Stimulated activated CD8-positive, alpha-beta memory T cell treated with anti-CD3 and anti-CD28 coated beads, Interleukin-7, amount 100 ng/mL, for 1 hour (primary cell): ENCODE measurements around the gene NDUFB2.
"Not testable (repeated sequence)": the region's sequence is repeated elsewhere in the genome, so short reads cannot be mapped to it uniquely, and the experiment has no call there.

ENCODE experiments used
- DNase-seq, 2 donors: peaks; one replicate each; pipeline ENCODE4 v3.0.0-alpha.2; 2020; ENCODE audit warnings: low read depth in 2 of 2

NDUFB2 gene

DNA sequence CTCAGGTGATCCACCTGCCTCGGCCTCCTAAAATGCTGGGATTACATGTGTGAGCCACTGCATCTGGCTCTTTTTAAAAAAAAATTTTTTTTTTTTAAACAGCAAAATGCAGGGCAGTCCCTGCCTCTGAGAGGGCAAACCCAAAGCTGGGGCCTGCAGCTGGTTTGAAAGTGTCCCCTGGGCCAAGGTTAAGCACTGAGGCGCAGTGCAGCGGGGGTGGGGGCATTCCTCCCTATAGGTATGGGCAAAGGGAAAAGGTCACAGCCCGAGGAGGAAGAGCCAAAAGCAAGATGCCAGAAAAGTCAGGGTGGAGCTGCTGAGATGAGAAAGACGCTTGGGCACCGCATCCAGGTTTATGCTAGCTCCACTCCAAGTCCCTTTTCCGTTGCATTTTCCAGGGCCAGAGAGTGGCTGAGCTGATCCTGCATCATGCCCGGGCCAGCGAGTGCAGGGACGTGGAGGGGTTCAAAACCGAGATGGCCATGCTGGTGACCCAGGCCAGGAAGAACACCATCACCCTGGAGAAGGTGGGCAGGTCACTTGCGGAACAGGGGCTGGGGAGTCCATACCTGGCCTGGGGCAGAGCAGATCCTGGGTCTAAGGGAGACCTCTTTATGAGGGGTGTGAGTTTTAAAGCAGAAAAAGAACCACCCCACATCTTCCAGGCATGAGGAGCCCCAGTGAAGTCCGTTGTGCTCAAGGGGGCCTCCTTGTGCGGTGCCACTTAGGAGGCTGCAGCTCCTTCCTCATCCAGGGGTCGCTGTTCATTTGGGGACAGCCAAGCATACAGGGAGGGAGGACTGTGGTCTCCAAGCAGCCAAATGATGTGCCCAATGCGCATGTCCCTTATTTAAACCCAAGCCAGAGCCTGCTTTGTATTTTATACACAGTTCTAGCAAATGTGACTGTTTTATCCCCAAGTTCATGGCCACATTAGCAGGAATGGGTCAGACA, 7.0 kb upstream of the NDUFB2 start:
- no peak for DNase-seq

DNA sequence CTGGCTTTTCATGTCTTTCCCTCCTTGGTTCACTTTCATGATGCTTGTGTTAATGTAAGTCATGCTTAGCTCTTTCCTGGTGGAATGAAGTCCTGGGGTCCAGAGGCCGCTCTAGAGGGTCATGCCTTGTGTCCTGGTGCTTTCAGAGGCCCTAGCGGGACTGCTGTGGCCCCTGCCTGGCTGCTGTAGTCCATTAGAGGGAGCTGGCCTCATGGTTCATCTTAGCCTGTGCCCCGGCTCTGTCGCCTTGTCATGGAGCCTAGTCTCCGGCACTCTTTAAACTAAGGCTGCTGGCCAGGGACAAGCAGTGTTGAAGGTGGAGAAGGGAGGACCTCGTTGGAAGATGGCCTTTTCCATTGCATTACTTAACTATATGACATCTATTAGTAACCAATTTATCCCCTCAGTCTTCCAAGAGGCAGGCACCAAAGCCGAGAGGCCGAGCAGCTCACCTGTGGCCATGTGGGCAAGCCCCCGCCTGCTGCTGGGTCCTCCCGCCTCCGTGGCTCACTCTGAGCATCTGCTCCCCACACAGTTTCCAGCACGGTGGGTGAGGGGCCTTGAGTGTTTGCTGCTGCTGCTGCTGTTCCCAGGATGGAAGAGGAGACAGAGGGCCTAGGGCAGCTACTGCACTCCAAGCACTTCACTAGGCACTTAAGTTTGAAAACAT, 5.0 kb upstream of the NDUFB2 start:
- no peak for DNase-seq

- not testable (repeated sequence) for DNase-seq
These were observed 2.7 kb upstream of the NDUFB2 start for GRCh38 chr7:140693849-140694248.

- no peak for DNase-seq
These were observed 1.9 kb upstream of the NDUFB2 start for GRCh38 chr7:140694592-140694991.

GRCh38 chr7:140695381-140695780, 1.1 kb upstream of the NDUFB2 start:
- no peak for DNase-seq

- DNase-seq = peak; percentile 88 to 91
These were observed 356 bp upstream of the NDUFB2 start for GRCh38 chr7:140696024-140696679.

DNA sequence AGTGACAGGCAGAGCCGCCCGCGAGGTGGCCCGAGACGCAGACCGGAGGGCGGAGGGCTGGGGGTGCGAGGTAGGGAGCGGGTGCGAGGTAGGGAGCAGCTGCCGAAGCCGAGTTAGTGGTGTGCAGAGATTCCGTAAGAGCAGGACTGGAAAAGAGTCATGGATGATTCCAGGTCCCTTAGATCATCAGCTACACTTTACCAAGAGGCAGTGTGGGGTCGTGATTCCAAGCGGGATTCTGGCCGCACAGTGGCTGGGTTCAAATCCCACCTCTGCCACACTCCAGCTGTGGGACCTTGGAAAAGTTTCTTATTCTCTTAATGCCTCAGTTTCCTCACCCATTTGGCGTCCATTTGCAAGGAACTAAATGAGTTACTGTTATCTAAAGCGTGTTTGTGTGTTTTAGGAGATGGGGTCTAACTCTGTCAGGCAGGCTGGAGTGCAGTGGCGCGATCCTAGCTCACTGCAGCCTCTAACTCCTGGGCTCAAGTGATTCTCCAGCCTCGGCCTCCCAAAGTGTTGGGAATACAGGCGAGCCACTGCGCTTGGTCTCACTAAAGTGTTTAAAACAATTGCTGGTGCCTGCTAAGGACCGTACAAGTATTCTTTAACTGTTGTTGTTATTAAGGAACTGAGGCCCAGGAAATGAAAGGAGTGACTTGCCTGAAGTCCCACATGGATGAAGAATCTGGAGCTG, 1.1 kb downstream of the NDUFB2 start:
- no peak for DNase-seq

DNA sequence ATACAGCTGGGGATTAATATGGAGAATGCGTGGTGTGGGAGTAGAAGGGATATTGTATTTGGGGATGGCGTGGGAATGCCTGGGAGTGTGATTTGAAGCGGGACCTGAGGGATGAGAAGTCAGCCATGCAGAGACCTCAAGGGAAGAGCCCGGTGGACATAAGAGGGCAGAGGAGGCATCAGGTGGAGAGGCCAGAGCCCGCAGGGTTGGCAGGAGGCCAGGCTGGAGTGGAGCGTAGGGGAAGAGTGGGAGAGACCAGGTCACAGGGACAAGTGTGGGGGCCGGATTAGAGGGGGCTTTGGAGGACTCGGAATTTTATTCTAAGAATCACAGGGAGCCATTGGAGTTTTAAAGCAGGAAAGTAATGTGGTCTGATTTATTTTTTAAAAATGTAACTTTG, 2.0 kb downstream of the NDUFB2 start:
- no peak for DNase-seq

DNA sequence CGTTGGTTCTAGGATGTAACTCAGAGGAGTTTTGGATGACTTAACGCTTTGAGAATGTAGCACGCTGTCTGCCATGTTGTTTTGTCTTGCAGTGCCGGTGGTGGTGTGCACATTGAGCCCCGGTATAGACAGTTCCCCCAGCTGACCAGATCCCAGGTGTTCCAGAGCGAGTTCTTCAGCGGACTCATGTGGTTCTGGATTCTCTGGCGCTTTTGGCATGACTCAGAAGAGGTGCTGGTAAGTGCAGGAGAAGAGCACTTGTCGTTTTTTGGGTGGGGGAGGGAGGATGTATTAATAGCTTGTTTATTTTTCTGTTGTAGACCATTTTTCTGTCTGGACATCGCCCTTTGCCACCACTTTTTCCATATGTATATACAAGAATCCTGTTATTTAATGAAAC, 6.3 kb downstream of the NDUFB2 start:
- DNase-seq = no peak

GRCh38 chr7:140704205-140704604, 7.7 kb downstream of the NDUFB2 start:
- DNase-seq = no peak

DNA sequence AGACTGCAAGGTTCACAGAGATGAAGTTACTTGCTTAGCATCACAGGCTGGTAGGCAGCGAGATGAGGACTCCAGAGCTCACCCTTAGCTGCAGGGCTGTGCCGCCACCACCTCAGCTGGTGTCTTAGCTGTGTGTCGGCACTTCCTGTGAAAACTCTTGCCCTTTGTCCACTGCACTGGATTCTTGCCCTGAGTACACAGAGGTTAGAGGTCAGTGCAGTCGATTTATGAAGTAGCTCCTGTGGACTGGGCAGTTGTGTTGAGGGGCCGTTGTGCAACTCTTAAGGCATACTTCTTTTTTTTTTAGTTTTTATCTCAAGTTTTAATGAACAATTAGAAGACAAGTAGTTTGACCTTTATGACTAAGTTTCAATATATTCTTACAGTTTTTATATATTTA, 10.6 kb downstream of the NDUFB2 start:
- no peak for DNase-seq

DNA sequence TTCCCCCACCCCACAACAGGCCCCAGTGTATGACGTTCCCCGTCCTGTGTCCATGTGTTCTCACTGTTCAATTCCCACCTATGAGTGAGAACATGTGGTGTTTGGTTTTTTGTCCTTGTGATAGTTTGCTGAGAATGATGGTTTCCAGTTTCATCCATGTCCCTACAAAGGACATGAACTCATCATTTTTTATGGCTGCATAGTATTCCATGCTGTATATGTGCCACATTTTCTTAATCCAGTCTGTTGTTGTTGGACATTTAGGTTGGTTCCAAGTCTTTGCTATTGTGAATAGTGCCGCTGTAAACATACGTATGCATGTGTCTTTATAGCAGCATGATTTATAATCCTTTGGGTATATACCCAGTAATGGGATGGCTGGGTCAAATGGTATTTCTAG, 12.3 kb downstream of the NDUFB2 start:
- DNase-seq = not testable (repeated sequence)

DNA sequence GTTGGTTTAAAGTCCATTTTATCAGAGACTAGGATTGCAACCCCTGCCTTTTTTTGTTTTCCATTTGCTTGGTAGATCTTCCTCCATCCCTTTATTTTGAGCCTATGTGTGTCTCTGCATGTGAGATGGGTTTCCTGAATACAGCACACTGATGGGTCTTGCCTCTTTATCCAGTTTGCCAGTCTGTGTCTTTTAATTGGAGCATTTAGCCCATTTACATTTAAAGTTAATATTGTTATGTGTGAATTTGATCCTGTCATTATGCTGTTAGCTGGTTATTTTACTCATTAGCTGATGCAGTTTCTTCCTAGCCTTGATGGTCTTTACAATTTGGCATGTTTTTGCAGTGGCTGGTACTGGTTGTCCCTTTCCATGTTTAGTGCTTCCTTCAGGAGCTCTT, 15.9 kb downstream of the NDUFB2 start:
- not testable (repeated sequence) for DNase-seq

DNA sequence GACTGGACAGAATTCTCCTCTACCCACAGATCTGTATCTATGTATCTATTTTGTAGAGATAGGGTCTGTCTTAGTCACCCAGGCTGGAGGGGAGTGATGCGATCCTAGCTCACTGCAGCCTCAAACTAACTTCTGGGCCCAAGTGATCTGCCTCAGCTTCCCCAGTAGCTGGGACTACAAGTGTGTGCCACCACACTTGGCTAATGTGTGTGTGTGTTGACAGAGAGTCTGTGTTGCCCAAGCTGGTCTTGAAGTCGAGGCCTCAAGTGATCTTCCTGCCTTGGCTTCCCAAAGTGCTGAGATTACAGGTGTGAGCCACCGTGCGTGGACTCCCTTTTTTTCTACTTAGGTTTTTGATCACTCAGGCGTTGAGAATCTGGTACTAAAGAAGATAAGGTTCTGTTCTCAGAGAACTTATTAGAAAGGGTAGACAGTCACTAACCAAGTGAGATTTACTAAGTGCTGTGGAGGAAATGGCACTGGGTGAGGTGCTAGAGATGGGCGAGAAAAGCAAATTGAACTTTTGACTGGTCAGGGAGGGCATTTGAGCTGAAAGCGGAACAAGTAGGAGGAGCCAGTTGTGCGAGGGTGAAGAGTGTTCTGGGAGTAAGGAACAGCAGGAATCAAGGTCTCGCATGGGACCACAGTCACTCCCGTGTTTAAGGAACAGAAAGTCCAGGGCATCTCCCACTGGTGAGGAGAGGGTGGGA, 18.0 kb downstream of the NDUFB2 start:
- no peak for DNase-seq

- DNase-seq = no peak
These were observed 23.2 kb downstream of the NDUFB2 start for GRCh38 chr7:140719721-140720120.

- no peak for DNase-seq
These were observed 25.7 kb downstream of the NDUFB2 start for GRCh38 chr7:140722254-140722653.

GRCh38 chr7:140723006-140723405, 26.5 kb downstream of the NDUFB2 start:
- DNase-seq = no peak

DNA sequence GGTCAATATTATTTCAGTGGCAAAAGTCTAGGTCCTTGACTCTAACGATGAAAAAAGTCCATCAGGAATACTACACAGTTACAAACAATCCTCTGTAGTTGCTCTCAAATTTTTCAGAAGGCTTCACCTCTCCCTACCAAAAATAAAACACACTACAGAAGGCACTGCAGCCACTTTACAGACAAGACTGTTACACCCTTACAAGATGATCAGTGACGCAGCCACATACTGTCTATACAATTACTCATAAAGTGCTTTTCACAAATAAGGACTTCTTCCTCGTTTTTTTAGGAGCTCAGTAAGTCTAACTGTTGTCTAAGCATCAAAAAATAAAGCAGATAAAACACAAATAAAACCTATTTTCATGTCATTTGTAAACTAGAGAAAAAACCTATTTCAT, 27.1 kb downstream of the NDUFB2 start:
- DNase-seq = no peak

- no peak for DNase-seq
These were observed 28.2 kb downstream of the NDUFB2 start for GRCh38 chr7:140724706-140725105.

DNA sequence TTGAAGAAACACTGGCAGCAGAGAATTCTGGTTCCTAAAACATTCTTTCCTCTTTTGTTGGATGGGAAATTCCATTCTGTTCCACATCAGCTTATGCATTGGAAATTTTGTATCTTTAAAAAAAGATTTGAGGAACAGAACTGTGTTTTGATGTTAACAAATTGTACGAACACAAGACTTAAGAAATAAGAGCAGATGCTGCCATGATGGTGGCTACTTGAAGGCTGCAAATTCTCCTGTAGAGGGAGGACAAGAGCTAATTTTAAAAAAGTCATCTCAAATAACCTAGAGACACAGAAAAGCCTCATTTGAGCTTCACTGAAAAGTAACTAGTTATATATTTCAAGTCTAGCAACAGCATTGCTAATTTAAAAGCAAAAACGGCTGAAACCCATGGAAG, 29.8 kb downstream of the NDUFB2 start:
- no peak for DNase-seq

DNA sequence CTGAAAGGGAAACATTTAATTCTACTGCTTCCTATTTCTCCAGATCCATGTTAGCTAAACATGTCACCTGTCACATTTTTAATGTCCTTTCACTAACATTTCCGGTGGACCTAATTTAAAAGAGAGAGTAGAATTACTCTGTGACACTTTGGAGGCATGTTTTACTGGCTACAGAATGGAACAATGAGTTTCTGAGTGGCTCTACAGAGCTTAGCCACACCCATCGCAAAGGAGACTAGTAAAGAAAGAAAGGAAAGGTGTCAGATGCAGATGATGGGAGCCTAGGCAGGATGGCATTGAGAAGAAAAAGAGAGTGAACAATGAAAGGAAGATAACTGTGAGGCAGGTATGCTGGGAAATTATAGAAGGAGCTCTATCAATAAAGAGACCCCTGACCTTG, 35.9 kb downstream of the NDUFB2 start:
- no peak for DNase-seq
